Measurements from ENCODE around the gene TBC1D22A.

Gene TBC1D22A

GRCh38 chr22:47071078-47071806 is 308.8 kb downstream of the TBC1D22A start:
- DNase-seq (ENCODE audit: extremely low spot score): no peak
- ChIA-PET POLR2A (no interaction called here), CTCF (no interaction called here)
- no peak for TF ChIP-seq CTCF (IDR thresholded peaks at IDR 0.05; ENCODE audit: control extremely low read depth, extremely low read depth, low read depth, missing control alignments)

GRCh38 chr22:47071807-47072641 is 309.6 kb downstream of the TBC1D22A start:
- TF ChIP-seq CTCF (IDR thresholded peaks at IDR 0.05; ENCODE audit: control extremely low read depth, extremely low read depth, low read depth, missing control alignments): no peak
- DNase-seq (ENCODE audit: extremely low spot score): no peak
- POLR2A ChIA-PET: no interaction called here
- CTCF ChIA-PET: no interaction called here

GRCh38 chr22:47072642-47072967 is 310.2 kb downstream of the TBC1D22A start:
- TF ChIP-seq CTCF (IDR thresholded peaks at IDR 0.05; ENCODE audit: control extremely low read depth, extremely low read depth, low read depth, missing control alignments): no peak
- POLR2A ChIA-PET: no interaction called here

GRCh38 chr22:47073075-47073474 is 310.6 kb downstream of the TBC1D22A start:
- no peak for TF ChIP-seq CTCF (IDR thresholded peaks at IDR 0.05; ENCODE audit: control extremely low read depth, extremely low read depth, low read depth, missing control alignments)
- ChIA-PET POLR2A (no interaction called here), CTCF (no interaction called here)
- DNase-seq (ENCODE audit: extremely low spot score): no peak

More at GRCh38 chr22:47072642-47072967, 310.2 kb downstream of the TBC1D22A start:
- CTCF ChIA-PET: no interaction called here
- DNase-seq (ENCODE audit: extremely low spot score): no peak

GRCh38 chr22:47074105-47074504 is 311.7 kb downstream of the TBC1D22A start:
- ChIA-PET POLR2A (no interaction called here), CTCF (no interaction called here)
- no peak for DNase-seq (ENCODE audit: extremely low spot score)
- TF ChIP-seq CTCF (IDR thresholded peaks at IDR 0.05; ENCODE audit: control extremely low read depth, extremely low read depth, low read depth, missing control alignments): no peak

GRCh38 chr22:47075568-47075967 is 313.1 kb downstream of the TBC1D22A start:
- TF ChIP-seq CTCF (IDR thresholded peaks at IDR 0.05; ENCODE audit: control extremely low read depth, extremely low read depth, low read depth, missing control alignments): no peak
- CTCF ChIA-PET: no interaction called here
- DNase-seq (ENCODE audit: extremely low spot score): no peak
- POLR2A ChIA-PET: no interaction called here
